ENCODE data around the gene GNAI2. TPM values are rescaled to one million over a fixed set of nuclear protein-coding genes. Genes with fewer than 3 reads are reported as not detected.

GNAI2 gene
- total RNA-seq, 1 experiment from 2014 or later, result 214 TPM

Other genes with a start within 250 kb of the GNAI2 start
- gene RBM5, start 147.3 kb upstream of the GNAI2 start, total RNA-seq (2014; rRNA removed; shearing (Covaris generic)), result 65.3 and 84.6 TPM in 2 replicates
- gene SEMA3F, start 80.9 kb upstream of the GNAI2 start, total RNA-seq (2014; rRNA removed; shearing (Covaris generic)), result 0.58 and 1.9 TPM in 2 replicates
- not detected in 2 replicates for gene GNAT1, start 44.6 kb upstream of the GNAI2 start, total RNA-seq (2014; rRNA removed; shearing (Covaris generic))
- gene SLC38A3, start 30.9 kb upstream of the GNAI2 start, total RNA-seq (2014; rRNA removed; shearing (Covaris generic)), result not detected in 2 replicates
- gene SEMA3B, start 32.9 kb downstream of the GNAI2 start, total RNA-seq (2014; rRNA removed; shearing (Covaris generic)), result 2.6 and 6.5 TPM in 2 replicates
- gene LSMEM2, start 42.9 kb downstream of the GNAI2 start, total RNA-seq (2014; rRNA removed; shearing (Covaris generic)), result not detected in 2 replicates
- gene IFRD2, start 56.2 kb downstream of the GNAI2 start, total RNA-seq (2014; rRNA removed; shearing (Covaris generic)), result 70.9 and 81.8 TPM in 2 replicates
- 1.6 and 3.1 TPM in 2 replicates for gene HYAL3, start 63.2 kb downstream of the GNAI2 start, total RNA-seq (2014; rRNA removed; shearing (Covaris generic))
- gene NAA80, start 63.2 kb downstream of the GNAI2 start, total RNA-seq (2014; rRNA removed; shearing (Covaris generic)), result 0.47 and 2.2 TPM in 2 replicates
- 0.18 TPM in 1 of 2 replicates, not detected in the other for gene HYAL1, start 67.4 kb downstream of the GNAI2 start, total RNA-seq (2014; rRNA removed; shearing (Covaris generic))
- 27.5 and 41.9 TPM in 2 replicates for gene HYAL2, start 86.5 kb downstream of the GNAI2 start, total RNA-seq (2014; rRNA removed; shearing (Covaris generic))
- 18.7 and 46.7 TPM in 2 replicates for gene TUSC2, start 92.0 kb downstream of the GNAI2 start, total RNA-seq (2014; rRNA removed; shearing (Covaris generic))
- gene RASSF1, start 104.6 kb downstream of the GNAI2 start, total RNA-seq (2014; rRNA removed; shearing (Covaris generic)), result 17.4 and 21.1 TPM in 2 replicates
- gene ZMYND10, start 109.5 kb downstream of the GNAI2 start, total RNA-seq (2014; rRNA removed; shearing (Covaris generic)), result 0.97 TPM in 1 of 2 replicates, not detected in the other
- 4.9 and 9.9 TPM in 2 replicates for gene NPRL2, start 114.6 kb downstream of the GNAI2 start, total RNA-seq (2014; rRNA removed; shearing (Covaris generic))
- 13.7 and 14.3 TPM in 2 replicates for gene CYB561D2, start 114.7 kb downstream of the GNAI2 start, total RNA-seq (2014; rRNA removed; shearing (Covaris generic))
- gene TMEM115, start 123.3 kb downstream of the GNAI2 start, total RNA-seq (2014; rRNA removed; shearing (Covaris generic)), result 40.6 and 51.2 TPM in 2 replicates

All from SJSA1 (cell line).